ENCODE measurements around the gene GPT2. TPM values are rescaled to one million over a fixed set of nuclear protein-coding genes. Genes with fewer than 3 reads are reported as not detected.

Gene GPT2, protein sequence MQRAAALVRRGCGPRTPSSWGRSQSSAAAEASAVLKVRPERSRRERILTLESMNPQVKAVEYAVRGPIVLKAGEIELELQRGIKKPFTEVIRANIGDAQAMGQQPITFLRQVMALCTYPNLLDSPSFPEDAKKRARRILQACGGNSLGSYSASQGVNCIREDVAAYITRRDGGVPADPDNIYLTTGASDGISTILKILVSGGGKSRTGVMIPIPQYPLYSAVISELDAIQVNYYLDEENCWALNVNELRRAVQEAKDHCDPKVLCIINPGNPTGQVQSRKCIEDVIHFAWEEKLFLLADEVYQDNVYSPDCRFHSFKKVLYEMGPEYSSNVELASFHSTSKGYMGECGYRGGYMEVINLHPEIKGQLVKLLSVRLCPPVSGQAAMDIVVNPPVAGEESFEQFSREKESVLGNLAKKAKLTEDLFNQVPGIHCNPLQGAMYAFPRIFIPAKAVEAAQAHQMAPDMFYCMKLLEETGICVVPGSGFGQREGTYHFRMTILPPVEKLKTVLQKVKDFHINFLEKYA
- total RNA-seq = 46.0 and 46.1 TPM in 2 replicates
- long read RNA-seq, partial matches to known transcripts = 2 of 6 reads
- long read RNA-seq, other reads (novel, unspliced or antisense) = 3 of 6 reads

DNA sequence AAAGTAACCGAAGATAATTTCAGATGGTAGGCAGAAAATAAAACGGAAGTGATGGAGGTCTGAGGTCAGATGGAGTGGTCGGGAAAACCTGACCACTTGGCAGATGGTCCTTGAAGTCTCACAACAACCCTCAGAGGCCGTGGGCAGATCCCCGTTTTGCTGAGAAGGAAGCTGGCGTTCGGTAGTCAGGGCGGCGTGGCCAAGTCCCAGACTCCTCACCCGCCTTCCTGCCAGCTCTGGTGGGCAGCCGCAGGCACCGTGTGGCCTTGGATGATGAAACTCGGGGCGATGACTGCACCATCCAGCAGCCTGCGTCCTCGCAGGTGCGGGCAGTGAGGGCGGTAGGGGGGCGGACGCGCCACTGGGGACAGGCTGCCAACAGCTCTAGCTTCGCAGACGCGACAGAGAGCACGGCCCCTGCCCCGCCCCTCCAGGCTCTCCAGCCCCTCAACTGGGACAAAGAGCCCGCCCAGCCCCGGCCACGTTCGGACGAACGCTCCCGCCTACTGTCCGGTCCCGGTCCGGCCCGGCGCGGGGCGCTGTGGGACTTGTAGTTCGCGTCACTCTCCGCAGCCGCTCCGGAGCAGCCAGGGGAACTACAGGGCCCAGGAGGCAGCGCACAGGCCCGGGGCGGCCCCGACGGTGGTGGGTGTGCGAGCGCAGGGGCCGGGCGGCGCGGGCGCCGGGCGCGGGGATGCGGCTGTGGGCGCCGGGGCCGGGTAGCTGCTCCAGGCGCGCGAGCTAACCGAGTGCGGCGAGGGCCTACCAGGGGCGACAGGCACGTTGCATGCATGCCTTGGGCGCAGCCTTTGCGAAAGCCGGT lies at the start of gene GPT2:
GPT2 (plus strand) TSS at position 673 of the 823 bp plus-strand sequence. CDS start 354 bp downstream, outside the sequence.
- DNase-seq (ENCODE audit: low read depth, low spot score) = peak; percentile 96
- TF ChIP-seq, protein P1, sequence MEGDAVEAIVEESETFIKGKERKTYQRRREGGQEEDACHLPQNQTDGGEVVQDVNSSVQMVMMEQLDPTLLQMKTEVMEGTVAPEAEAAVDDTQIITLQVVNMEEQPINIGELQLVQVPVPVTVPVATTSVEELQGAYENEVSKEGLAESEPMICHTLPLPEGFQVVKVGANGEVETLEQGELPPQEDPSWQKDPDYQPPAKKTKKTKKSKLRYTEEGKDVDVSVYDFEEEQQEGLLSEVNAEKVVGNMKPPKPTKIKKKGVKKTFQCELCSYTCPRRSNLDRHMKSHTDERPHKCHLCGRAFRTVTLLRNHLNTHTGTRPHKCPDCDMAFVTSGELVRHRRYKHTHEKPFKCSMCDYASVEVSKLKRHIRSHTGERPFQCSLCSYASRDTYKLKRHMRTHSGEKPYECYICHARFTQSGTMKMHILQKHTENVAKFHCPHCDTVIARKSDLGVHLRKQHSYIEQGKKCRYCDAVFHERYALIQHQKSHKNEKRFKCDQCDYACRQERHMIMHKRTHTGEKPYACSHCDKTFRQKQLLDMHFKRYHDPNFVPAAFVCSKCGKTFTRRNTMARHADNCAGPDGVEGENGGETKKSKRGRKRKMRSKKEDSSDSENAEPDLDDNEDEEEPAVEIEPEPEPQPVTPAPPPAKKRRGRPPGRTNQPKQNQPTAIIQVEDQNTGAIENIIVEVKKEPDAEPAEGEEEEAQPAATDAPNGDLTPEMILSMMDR (conservative IDR thresholded peaks at IDR 0.05) = peak; percentile 12
- H3K4me1 Mint-ChIP-seq = peaks cover 38% of the 10 kb centered on the region
- peaks cover 32% of the 10 kb centered on the region for H3K27me3 Mint-ChIP-seq (ENCODE audit: low read depth)
- no peaks in the 10 kb centered on the region for H3K9me3 Mint-ChIP-seq
- H3K36me3 Mint-ChIP-seq (ENCODE audit: low read depth) = no peaks in the 10 kb centered on the region
- peak within 1 kb of the TSS; percentile 85 for H3K27ac Mint-ChIP-seq (ENCODE audit: unreplicated experiment)
- peak within 1 kb of the TSS; percentile 93 for H3K4me3 Mint-ChIP-seq

DNA sequence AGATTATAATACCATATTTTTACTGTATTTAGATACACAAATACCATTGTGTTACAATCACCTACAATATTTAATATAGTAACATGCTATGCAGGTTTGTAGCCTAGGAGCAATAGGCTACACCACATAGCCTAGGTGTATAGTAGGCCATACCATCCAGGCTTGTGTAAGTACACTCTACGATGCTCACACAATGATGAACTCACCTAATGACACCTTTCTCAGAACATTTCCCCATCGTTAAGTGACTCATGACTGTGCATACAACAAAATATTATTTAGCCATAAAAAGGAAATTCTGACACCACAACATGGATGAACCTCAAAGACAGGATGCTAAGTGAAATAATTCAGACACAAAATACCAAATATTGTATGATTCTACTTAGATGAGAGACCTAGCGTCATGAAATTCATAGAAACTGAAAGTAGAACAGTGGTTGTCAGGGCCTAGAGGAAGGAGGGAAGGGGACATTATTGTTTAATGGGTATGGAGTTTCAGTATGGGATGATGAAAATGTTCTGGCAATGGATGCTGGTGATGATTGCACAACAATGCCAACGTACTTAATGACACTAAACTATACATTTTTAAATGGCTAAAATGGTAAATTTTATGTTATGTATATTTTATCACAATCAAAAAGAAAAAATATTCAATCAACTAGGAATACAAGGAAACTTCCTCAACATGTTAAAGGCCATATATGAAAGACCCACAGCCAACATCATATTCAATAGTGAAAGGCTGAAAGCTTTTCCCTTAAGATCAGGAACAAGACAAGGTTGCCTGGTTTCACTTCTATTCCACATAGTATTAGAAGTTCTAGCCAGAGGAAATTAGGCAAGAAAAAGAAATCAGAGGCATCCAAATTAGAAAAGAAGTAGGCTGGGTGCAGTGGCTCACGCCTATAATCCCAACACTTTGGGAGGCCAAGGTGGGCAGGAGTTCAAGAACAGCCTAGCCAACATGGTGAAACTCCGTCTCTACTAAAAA lies 47.3 kb upstream of the GPT2 start:
- Mint-ChIP-seq H3K4me3 (no peak overlapping the region), H3K9me3 (peaks cover under 1% of the 10 kb centered on the region), H3K36me3 (ENCODE audit: low read depth) (no peaks in the 10 kb centered on the region), H3K4me1 (no peaks in the 10 kb centered on the region), H3K27ac (ENCODE audit: unreplicated experiment) (no peak overlapping the region), H3K27me3 (ENCODE audit: low read depth) (peaks cover 17% of the 10 kb centered on the region)
- DNase-seq (ENCODE audit: low read depth, low spot score) = no peak
- TF ChIP-seq, protein P1 (conservative IDR thresholded peaks at IDR 0.05) = no peak

DNA sequence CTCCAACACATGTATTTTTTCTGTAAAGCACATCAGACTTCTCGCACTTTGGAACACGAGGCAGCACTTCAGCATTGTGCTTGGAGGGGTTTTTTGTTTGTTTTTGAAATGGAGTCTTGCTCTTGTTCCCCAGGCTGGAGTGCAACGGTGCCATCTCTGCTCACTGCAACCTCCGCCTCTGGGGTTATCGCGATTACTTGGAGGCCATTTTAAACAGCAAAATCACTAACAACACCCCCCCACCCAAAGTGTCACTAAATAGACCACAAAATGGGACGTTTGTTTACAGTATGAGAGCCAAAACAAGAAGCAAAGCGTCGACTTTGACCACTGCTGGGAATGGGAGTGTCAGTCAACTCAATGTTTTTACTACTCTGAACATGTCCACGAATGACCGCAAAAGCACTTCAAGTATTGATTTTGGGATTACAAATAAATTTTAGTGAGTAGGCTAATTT lies 44.1 kb upstream of the GPT2 start:
- Mint-ChIP-seq H3K9me3 (peaks cover 5% of the 10 kb centered on the region), H3K36me3 (ENCODE audit: low read depth) (peaks cover 2% of the 10 kb centered on the region), H3K4me1 (no peaks in the 10 kb centered on the region), H3K27ac (ENCODE audit: unreplicated experiment) (no peak overlapping the region), H3K27me3 (ENCODE audit: low read depth) (no peaks in the 10 kb centered on the region), H3K4me3 (no peak overlapping the region)
- DNase-seq (ENCODE audit: low read depth, low spot score) = no peak
- TF ChIP-seq, protein P1 (conservative IDR thresholded peaks at IDR 0.05) = no peak

DNA sequence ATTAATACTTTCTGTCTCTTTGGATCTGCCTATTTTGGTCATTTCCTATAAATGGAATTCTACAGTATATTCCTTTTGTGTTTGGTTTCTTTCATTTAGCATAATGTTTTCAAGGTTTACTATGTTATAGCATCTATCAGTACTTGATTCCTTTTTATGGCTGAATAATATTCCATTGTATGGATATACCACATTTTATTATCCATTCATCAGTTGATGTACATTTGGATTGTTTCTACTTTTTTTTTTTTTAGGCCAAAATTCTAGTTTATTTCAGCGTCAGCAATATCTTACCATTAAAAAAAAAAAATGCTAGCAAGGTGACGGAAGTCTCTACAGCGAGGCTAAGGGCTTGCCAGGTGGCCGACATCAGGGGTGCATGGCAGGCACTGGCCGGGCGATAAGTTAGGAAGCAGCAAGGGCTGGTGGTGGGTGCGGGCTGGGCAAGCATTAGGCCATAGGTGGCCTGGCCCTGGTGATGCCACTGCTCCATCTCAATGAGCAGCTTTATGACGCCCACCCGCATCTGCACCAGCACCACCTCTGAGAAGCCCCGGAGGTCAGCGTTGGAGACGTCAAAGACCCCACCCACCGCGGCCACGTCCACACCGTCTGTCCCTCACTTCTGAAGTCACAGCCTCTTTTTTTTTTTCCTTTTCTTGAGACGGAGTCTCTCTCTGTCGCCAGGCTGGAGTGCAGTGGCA lies 41.8 kb upstream of the GPT2 start:
- Mint-ChIP-seq H3K27ac (ENCODE audit: unreplicated experiment) (no peak overlapping the region), H3K36me3 (ENCODE audit: low read depth) (peaks cover 2% of the 10 kb centered on the region), H3K9me3 (peaks cover 5% of the 10 kb centered on the region), H3K4me1 (no peaks in the 10 kb centered on the region), H3K4me3 (no peak overlapping the region), H3K27me3 (ENCODE audit: low read depth) (no peaks in the 10 kb centered on the region)
- DNase-seq (ENCODE audit: low read depth, low spot score) = no peak
- TF ChIP-seq, protein P1 (conservative IDR thresholded peaks at IDR 0.05) = no peak

Data from neural crest cell (in vitro differentiated cells).